22Rv1 (cell line): ENCODE data around the gene DCP1B.

ENCODE experiments used
- H3K27ac ChIP-seq: fragments of 450-650 bp; 2 replicates; pipeline ENCODE4 v1.5.1; 2017
- CTCF ChIP-seq: fragments of 450-650 bp; IDR thresholded peaks from 2 replicates; pipeline ENCODE4 v1.5.1; 2017; ENCODE audit warnings: mild to moderate bottlenecking
- ZFX ChIP-seq: fragments of 450-650 bp; IDR thresholded peaks from 2 replicates; pipeline ENCODE4 v1.6.1; 2017; ENCODE audit warnings: antibody characterized with exemption, borderline replicate concordance

Gene DCP1B

GRCh38 chr12:1917172-1918070 is 86.8 kb downstream of the DCP1B start:
- no peak overlapping the region for H3K27ac ChIP-seq
- no peak for TF ChIP-seq ZFX
- TF ChIP-seq CTCF: no peak

GRCh38 chr12:1916371-1917171 is 87.7 kb downstream of the DCP1B start:
- H3K27ac ChIP-seq: no peak overlapping the region
- TF ChIP-seq ZFX (no peak), CTCF (no peak)

GRCh38 chr12:1915082-1915968 is 88.9 kb downstream of the DCP1B start:
- no peak overlapping the region for H3K27ac ChIP-seq
- TF ChIP-seq CTCF: no peak

GRCh38 chr12:1914114-1914911 is 89.9 kb downstream of the DCP1B start:
- no peak for TF ChIP-seq CTCF
- TF ChIP-seq ZFX: no peak
- no peak overlapping the region for H3K27ac ChIP-seq

GRCh38 chr12:1913377-1914113 is 90.7 kb downstream of the DCP1B start:
- TF ChIP-seq ZFX: no peak
- TF ChIP-seq CTCF: no peak
- no peak overlapping the region for H3K27ac ChIP-seq
